Lower lobe of right lung (tissue), 2 donors: ENCODE measurements around the gene LTF. TPM values are rescaled to one million over a fixed set of nuclear protein-coding genes. Genes with fewer than 3 reads are reported as not detected.
A peak's percentile ranks its signal among the peaks of the same experiment; 100 is the strongest.

ENCODE experiments used
- ATAC-seq, 2 donors: fragments of 200-7000 bp; cut with Tn5 transposase; one replicate each; pipeline ENCODE4 v1.9.1; 2020 to 2022; ENCODE audit warnings: mild to moderate bottlenecking in 2 of 2, moderate library complexity in 2 of 2
- DNase-seq: peaks from one replicate; pipeline ENCODE4 v3.0.0-alpha.2; 2020
- H3K27ac ChIP-seq: fragments of 200-600 bp; one replicate; pipeline ENCODE4 v1.8.0; 2022
- H3K27me3 ChIP-seq: fragments of 200-600 bp; one replicate; pipeline ENCODE4 v1.8.0; 2022; ENCODE audit warnings: low read depth
- H3K36me3 ChIP-seq: fragments of 200-600 bp; one replicate; pipeline ENCODE4 v1.8.0; 2022; ENCODE audit warnings: mild to moderate bottlenecking
- H3K4me1 ChIP-seq: fragments of 200-600 bp; one replicate; pipeline ENCODE4 v1.8.0; 2022
- H3K4me3 ChIP-seq: fragments of 200-600 bp; one replicate; pipeline ENCODE4 v1.8.0; 2022; ENCODE audit warnings: mild to moderate bottlenecking
- H3K9me3 ChIP-seq: fragments of 200-600 bp; one replicate; pipeline ENCODE4 v1.8.0; 2022
- CTCF ChIP-seq: fragments of 200-600 bp; IDR thresholded peaks from one replicate; pipeline ENCODE4 v1.8.0; 2022; ENCODE audit warnings: antibody characterized with exemption, mild to moderate bottlenecking
- intact Hi-C: fragments of 100-400 bp; cut with DNase I; formaldehyde crosslinking; loops from one replicate; pipeline ENCODE4 v1.11.0; 2022
- total RNA-seq: library from RNA; stranded (reverse); fragmentation: NEBNext Ultra II Directional; extraction: Animal tissue kit (Norgen Biotek cat#: 25700); gene quantifications from one replicate; pipeline ENCODE4 v1.2.1, GENCODE V29; 2021
- donor health status: DM: no; HTN: yes; CAD: no; lungs with severe emphysema.

The LTF gene
- total RNA-seq, 1 donor from 2014 or later, result 53.5 TPM

- no peak for ATAC-seq
- H3K4me1 ChIP-seq, result peaks cover 79% of the 10 kb centered on the region
- intact Hi-C loops, result no loop called here
Observed at GRCh38 chr3:46410669-46411068, 54.0 kb downstream of the LTF start.

GRCh38 chr3:46409739-46410489, 54.8 kb downstream of the LTF start:
- Histone ChIP-seq H3K9me3 (no peaks in the 10 kb centered on the region), H3K27me3 (no peaks in the 10 kb centered on the region), H3K4me1 (peaks cover 86% of the 10 kb centered on the region), H3K27ac (no peak overlapping the region), H3K4me3 (peak overlapping the region; percentile 49), H3K36me3 (no peaks in the 10 kb centered on the region)
- ATAC-seq, result no peak
- TF ChIP-seq CTCF, result no peak
- DNase-seq, result no peak
- intact Hi-C loops, result no loop called here

More at GRCh38 chr3:46410669-46411068, 54.0 kb downstream of the LTF start:
- Histone ChIP-seq H3K27ac (no peak overlapping the region), H3K27me3 (no peaks in the 10 kb centered on the region), H3K9me3 (no peaks in the 10 kb centered on the region), H3K4me3 (no peak overlapping the region), H3K36me3 (no peaks in the 10 kb centered on the region)
- DNase-seq, result no peak
- no peak for TF ChIP-seq CTCF

- ATAC-seq (no peak), DNase-seq (no peak)
- Histone ChIP-seq H3K4me3 (peak overlapping the region; percentile 49), H3K9me3 (no peaks in the 10 kb centered on the region), H3K4me1 (peaks cover 87% of the 10 kb centered on the region), H3K27ac (no peak overlapping the region), H3K36me3 (no peaks in the 10 kb centered on the region), H3K27me3 (no peaks in the 10 kb centered on the region)
- intact Hi-C loops, result no loop called here
- TF ChIP-seq CTCF, result no peak
Observed at GRCh38 chr3:46408853-46409252, 55.9 kb downstream of the LTF start.

- Histone ChIP-seq H3K36me3 (no peaks in the 10 kb centered on the region), H3K4me3 (peak overlapping the region; percentile 49), H3K27ac (peak overlapping the region; percentile 85), H3K27me3 (no peaks in the 10 kb centered on the region), H3K9me3 (no peaks in the 10 kb centered on the region), H3K4me1 (peaks cover 81% of the 10 kb centered on the region)
- no peak for TF ChIP-seq CTCF
- intact Hi-C loops, result no loop called here
- ATAC-seq, result no peak
- no peak for DNase-seq
Observed at GRCh38 chr3:46407970-46408369, 56.7 kb downstream of the LTF start.

GRCh38 chr3:46406788-46407611, 57.7 kb downstream of the LTF start, which contains the start of the genes CCR5AS and CCRL2:
Gene CCR5AS (minus strand): TSS chr3:46407066.
Gene CCRL2 (plus strand): TSS chr3:46407259. CDS start chr3:46408080, 821 bp downstream.
- Histone ChIP-seq H3K4me1 (peaks cover 71% of the 10 kb centered on the region), H3K36me3 (no peaks in the 10 kb centered on the region), H3K27ac (peak within 1 kb of the TSS; percentile 85), H3K4me3 (peak within 1 kb of the TSS; percentile 49), H3K27me3 (no peaks in the 10 kb centered on the region), H3K9me3 (no peaks in the 10 kb centered on the region)
- DNase-seq, result peak; percentile 78
- intact Hi-C loops, result no loop called here
- ATAC-seq, result peak; percentile 83 to 90
- TF ChIP-seq CTCF, result no peak
